ENCODE data around the gene PRDM16.

PRDM16 gene

DNA sequence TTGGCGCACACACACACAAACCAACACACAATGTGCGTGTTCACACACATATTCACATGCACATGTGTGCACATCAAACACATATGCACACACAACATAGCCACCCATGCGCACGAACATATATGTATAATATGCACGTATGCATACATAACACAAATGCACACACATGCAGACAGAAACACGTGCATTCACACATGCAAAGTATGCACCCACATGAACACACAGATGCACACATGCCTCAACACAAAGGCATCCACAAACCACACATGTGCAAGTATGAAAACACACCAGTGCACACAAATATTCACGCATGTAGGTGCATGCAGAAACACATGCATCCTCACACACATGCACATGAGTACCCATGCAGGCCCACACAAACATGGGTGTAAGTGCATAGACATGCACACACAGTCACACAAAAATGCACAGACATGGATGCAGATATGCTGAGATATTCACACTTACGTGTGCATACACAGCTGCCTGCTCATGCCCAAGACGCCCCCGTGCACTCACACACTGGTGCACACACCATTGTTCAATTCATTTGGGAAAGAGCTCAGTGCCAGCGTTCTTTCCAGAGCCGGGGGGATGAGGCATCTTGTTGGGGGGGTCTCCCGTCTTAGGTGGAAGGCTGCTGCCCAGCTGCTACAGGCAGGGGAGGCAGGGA is 332.7 kb downstream of the PRDM16 start:
- Histone ChIP-seq H3K9ac (ENCODE audit: low read depth, low read length) (no peak overlapping the region), H3K9me3 (ENCODE audit: insufficient read depth, low read length, severe bottlenecking) (no peaks in the 10 kb centered on the region), H4K20me1 (ENCODE audit: insufficient read depth, low read length) (no peaks in the 10 kb centered on the region), H3K36me3 (ENCODE audit: insufficient read depth, low read length) (no peaks in the 10 kb centered on the region), H3K79me2 (ENCODE audit: insufficient read depth, low read length) (no peaks in the 10 kb centered on the region), H2AFZ (ENCODE audit: low read depth, low read length) (no peak overlapping the region), H3K27ac (ENCODE audit: low read length) (no peak overlapping the region), H3K4me2 (ENCODE audit: insufficient read depth, low read length) (no peak overlapping the region), H3K4me1 (ENCODE audit: insufficient read depth, low read length) (no peaks in the 10 kb centered on the region), H3K4me3 (ENCODE audit: low read depth in 1 of 2, low read length in 2 of 2) (no peak overlapping the region), H3K27me3 (ENCODE audit: insufficient read depth, low read length, poor library complexity) (peaks cover 4% of the 10 kb centered on the region)
- no peak for ATAC-seq (ENCODE audit: insufficient read depth, low read depth)
- TF ChIP-seq, protein P1, sequence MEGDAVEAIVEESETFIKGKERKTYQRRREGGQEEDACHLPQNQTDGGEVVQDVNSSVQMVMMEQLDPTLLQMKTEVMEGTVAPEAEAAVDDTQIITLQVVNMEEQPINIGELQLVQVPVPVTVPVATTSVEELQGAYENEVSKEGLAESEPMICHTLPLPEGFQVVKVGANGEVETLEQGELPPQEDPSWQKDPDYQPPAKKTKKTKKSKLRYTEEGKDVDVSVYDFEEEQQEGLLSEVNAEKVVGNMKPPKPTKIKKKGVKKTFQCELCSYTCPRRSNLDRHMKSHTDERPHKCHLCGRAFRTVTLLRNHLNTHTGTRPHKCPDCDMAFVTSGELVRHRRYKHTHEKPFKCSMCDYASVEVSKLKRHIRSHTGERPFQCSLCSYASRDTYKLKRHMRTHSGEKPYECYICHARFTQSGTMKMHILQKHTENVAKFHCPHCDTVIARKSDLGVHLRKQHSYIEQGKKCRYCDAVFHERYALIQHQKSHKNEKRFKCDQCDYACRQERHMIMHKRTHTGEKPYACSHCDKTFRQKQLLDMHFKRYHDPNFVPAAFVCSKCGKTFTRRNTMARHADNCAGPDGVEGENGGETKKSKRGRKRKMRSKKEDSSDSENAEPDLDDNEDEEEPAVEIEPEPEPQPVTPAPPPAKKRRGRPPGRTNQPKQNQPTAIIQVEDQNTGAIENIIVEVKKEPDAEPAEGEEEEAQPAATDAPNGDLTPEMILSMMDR (IDR thresholded peaks at IDR 0.05; ENCODE audit: borderline replicate concordance, extremely low read depth, low read length, poor library complexity, severe bottlenecking) = no peak
- no peak for TF ChIP-seq EZH2 (IDR thresholded peaks at IDR 0.05; ENCODE audit: borderline replicate concordance, low read depth, low read length, severe bottlenecking)
- DNase-seq = no peak

DNA sequence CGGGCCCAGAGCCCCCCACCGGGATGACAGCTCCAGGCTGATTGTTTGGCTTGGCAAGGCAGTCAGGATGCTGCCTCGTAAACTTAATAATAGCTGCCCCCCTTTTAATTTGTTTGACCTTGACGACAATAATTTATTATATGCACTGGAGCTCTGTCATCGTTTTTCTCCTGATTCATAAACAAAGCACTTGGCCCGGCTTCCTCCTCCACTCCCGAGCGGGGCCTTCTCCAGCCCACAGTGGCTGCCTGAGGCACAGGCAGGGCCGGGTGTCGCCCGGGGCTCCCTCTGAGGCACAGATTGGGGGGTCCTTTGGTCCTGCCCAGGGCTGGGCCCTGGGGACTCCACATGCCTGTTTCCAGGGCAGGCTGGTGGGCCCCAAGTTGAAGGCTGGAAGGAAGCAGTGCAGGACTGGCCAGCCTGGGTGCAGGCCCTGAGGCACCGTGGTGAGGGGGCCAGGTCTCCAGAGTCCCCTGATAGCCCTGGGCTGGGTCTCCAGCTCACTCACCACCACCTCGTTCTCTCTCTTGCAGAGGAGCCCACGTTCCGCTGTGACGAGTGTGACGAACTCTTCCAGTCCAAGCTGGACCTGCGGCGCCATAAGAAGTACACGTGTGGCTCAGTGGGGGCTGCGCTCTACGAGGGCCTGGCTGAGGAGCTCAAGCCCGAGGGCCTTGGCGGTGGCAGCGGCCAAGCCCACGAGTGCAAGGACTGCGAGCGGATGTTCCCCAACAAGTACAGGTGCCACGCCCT is 333.4 kb downstream of the PRDM16 start:
- H3K4me2 ChIP-seq (ENCODE audit: insufficient read depth, low read length) = no peak overlapping the region
- no peak overlapping the region for H3K9ac ChIP-seq (ENCODE audit: low read depth, low read length)
- no peak overlapping the region for H3K27ac ChIP-seq (ENCODE audit: low read length)
- no peaks in the 10 kb centered on the region for H3K79me2 ChIP-seq (ENCODE audit: insufficient read depth, low read length)
- TF ChIP-seq, protein P1 (IDR thresholded peaks at IDR 0.05; ENCODE audit: borderline replicate concordance, extremely low read depth, low read length, poor library complexity, severe bottlenecking) = no peak
- no peak for TF ChIP-seq EZH2 (IDR thresholded peaks at IDR 0.05; ENCODE audit: borderline replicate concordance, low read depth, low read length, severe bottlenecking)
- DNase-seq (no peak), ATAC-seq (ENCODE audit: insufficient read depth, low read depth) (no peak)
- H3K36me3 ChIP-seq (ENCODE audit: insufficient read depth, low read length) = no peaks in the 10 kb centered on the region
- no peak overlapping the region for H2AFZ ChIP-seq (ENCODE audit: low read depth, low read length)
- no peaks in the 10 kb centered on the region for H3K4me1 ChIP-seq (ENCODE audit: insufficient read depth, low read length)
- H3K27me3 ChIP-seq (ENCODE audit: insufficient read depth, low read length, poor library complexity) = peaks cover 4% of the 10 kb centered on the region
- H3K4me3 ChIP-seq (ENCODE audit: low read depth in 1 of 2, low read length in 2 of 2) = no peak overlapping the region
- H4K20me1 ChIP-seq (ENCODE audit: insufficient read depth, low read length) = no peaks in the 10 kb centered on the region
- H3K9me3 ChIP-seq (ENCODE audit: insufficient read depth, low read length, severe bottlenecking) = no peaks in the 10 kb centered on the region

DNA sequence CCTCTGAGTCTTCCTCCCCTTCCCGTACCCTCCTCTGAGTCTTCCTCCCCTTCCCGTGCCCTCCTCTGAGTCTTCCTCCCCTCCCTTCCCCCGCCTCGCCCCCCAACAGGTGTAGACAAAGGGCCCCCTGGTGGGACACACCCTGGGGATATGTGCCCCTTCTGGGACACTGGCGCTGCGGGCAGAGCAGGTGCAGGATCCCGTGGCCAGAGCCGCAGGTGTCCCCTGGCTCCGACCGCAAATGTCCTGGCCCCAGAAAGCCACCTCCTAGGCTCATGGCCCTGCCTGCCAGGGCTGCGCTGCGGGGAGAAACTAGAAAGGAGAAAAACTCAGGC is 334.0 kb downstream of the PRDM16 start:
- Histone ChIP-seq H3K27me3 (ENCODE audit: insufficient read depth, low read length, poor library complexity) (peaks cover 4% of the 10 kb centered on the region), H3K36me3 (ENCODE audit: insufficient read depth, low read length) (no peaks in the 10 kb centered on the region), H3K27ac (ENCODE audit: low read length) (no peak overlapping the region), H3K4me2 (ENCODE audit: insufficient read depth, low read length) (no peak overlapping the region), H3K9me3 (ENCODE audit: insufficient read depth, low read length, severe bottlenecking) (no peaks in the 10 kb centered on the region), H4K20me1 (ENCODE audit: insufficient read depth, low read length) (no peaks in the 10 kb centered on the region), H3K79me2 (ENCODE audit: insufficient read depth, low read length) (no peaks in the 10 kb centered on the region), H3K4me3 (ENCODE audit: low read depth in 1 of 2, low read length in 2 of 2) (no peak overlapping the region), H3K9ac (ENCODE audit: low read depth, low read length) (no peak overlapping the region), H3K4me1 (ENCODE audit: insufficient read depth, low read length) (no peaks in the 10 kb centered on the region), H2AFZ (ENCODE audit: low read depth, low read length) (no peak overlapping the region)
- no peak for ATAC-seq (ENCODE audit: insufficient read depth, low read depth)
- no peak for TF ChIP-seq EZH2 (IDR thresholded peaks at IDR 0.05; ENCODE audit: borderline replicate concordance, low read depth, low read length, severe bottlenecking)
- TF ChIP-seq, protein P1 (IDR thresholded peaks at IDR 0.05; ENCODE audit: borderline replicate concordance, extremely low read depth, low read length, poor library complexity, severe bottlenecking) = no peak
- no peak for DNase-seq
